GM18505 (cell line): ENCODE measurements around the gene NME1.
"Not testable (repeated sequence)": the region's sequence is repeated elsewhere in the genome, so short reads cannot be mapped to it uniquely, and the experiment has no call there.

Experiments
- ATAC-seq: cut with Tn5 transposase; IDR thresholded peaks from one replicate; pipeline ENCODE4 v1.9.1; 2021; ENCODE audit not compliant: unreplicated experiment
- POLR2A ChIP-seq: IDR thresholded peaks from 4 replicates; pipeline ENCODE4 v1.6.1; 2011; ENCODE audit warnings: borderline replicate concordance; ENCODE audit not compliant: insufficient read depth, insufficient read length; ENCODE audit errors: extremely low read depth

Gene NME1

GRCh38 chr17:51153210-51154072 lies at the start of gene NME1:
TSS of gene NME1 (plus strand) at chr17:51153559. CDS start at chr17:51155655, 2,096 bp downstream.
- peak; percentile 90 for ATAC-seq
- TF ChIP-seq POLR2A, result peak; percentile 85

- TF ChIP-seq POLR2A, result no peak
- no peak for ATAC-seq
Observed at GRCh38 chr17:51107778-51108177, 45.6 kb upstream of the NME1 start.

- ATAC-seq, result not testable (repeated sequence)
Observed at GRCh38 chr17:51112303-51113222, 40.8 kb upstream of the NME1 start.

- no peak for TF ChIP-seq POLR2A
- ATAC-seq, result no peak
Observed at GRCh38 chr17:51115179-51115578, 38.2 kb upstream of the NME1 start.

GRCh38 chr17:51118330-51119195 lies 34.8 kb upstream of the NME1 start:
- ATAC-seq, result no peak
- TF ChIP-seq POLR2A, result no peak

GRCh38 chr17:51119415-51120356 lies 33.7 kb upstream of the NME1 start:
- no peak for TF ChIP-seq POLR2A
- ATAC-seq, result peak; percentile 28

- no peak for TF ChIP-seq POLR2A
- peak; percentile 26 for ATAC-seq
Observed at GRCh38 chr17:51120357-51120738, 33.0 kb upstream of the NME1 start.

GRCh38 chr17:51120739-51121619 lies 32.4 kb upstream of the NME1 start, which contains the start of gene SPAG9:
TSS of gene SPAG9 (minus strand) at chr17:51120868. CDS start at chr17:51120656, 212 bp downstream.
- peak; percentile 71 for ATAC-seq
- TF ChIP-seq POLR2A, result peak; percentile 85

- TF ChIP-seq POLR2A, result peak; percentile 76
- peak; percentile 26 for ATAC-seq
Observed at GRCh38 chr17:51121620-51122472, 31.5 kb upstream of the NME1 start.

- ATAC-seq, result not testable (repeated sequence)
Observed at GRCh38 chr17:51122473-51123115, 30.8 kb upstream of the NME1 start.
